GM23248 (cell line): ENCODE results near the gene ZNF821. TPM values are rescaled to one million over a fixed set of nuclear protein-coding genes. Genes with fewer than 3 reads are reported as not detected.
"Not testable (repeated sequence)": the region's sequence is repeated elsewhere in the genome, so short reads cannot be mapped to it uniquely, and the experiment has no call there.

Source experiments
- DNase-seq: peaks from one replicate; pipeline ENCODE4 v3.0.0-alpha.2; 2015
- H2AFZ ChIP-seq: fragments of 200-600 bp; sonication (generic); 2 replicates; pipeline ENCODE4 v1.6.1; 2016; ENCODE audit warnings: antibody characterized with exemption
- H3F3A ChIP-seq: fragments of 200-600 bp; sonication (generic); 2 replicates; pipeline ENCODE4 v1.6.1; 2016; ENCODE audit warnings: mild to moderate bottlenecking, antibody characterized with exemption, mixed run types; ENCODE audit not compliant: insufficient read depth
- H3K27ac ChIP-seq: fragments of 200-600 bp; sonication (generic); 2 replicates; pipeline ENCODE4 v1.5.1; 2016; ENCODE audit warnings: mild to moderate bottlenecking
- H3K27me3 ChIP-seq: fragments of 200-600 bp; sonication (generic); replicated peaks from 2 replicates; pipeline ENCODE4 v1.6.1; 2016; ENCODE audit warnings: mild to moderate bottlenecking; ENCODE audit not compliant: insufficient read depth
- H3K36me3 ChIP-seq: fragments of 200-600 bp; sonication (generic); 2 replicates; pipeline ENCODE4 v1.6.1; 2016; ENCODE audit warnings: low read depth, mild to moderate bottlenecking
- H3K4me1 ChIP-seq: fragments of 200-600 bp; sonication (generic); 2 replicates; pipeline ENCODE4 v1.6.1; 2016; ENCODE audit warnings: mild to moderate bottlenecking; ENCODE audit not compliant: insufficient read depth
- H3K4me2 ChIP-seq: fragments of 200-600 bp; sonication (generic); one replicate; pipeline ENCODE4 v1.6.1; 2016; ENCODE audit warnings: mild to moderate bottlenecking; ENCODE audit not compliant: unreplicated experiment
- H3K4me3 ChIP-seq: fragments of 200-600 bp; sonication (generic); 2 replicates; pipeline ENCODE4 v1.5.1; 2016; ENCODE audit warnings: mild to moderate bottlenecking
- H3K79me2 ChIP-seq: fragments of 200-600 bp; sonication (generic); 2 replicates; pipeline ENCODE4 v1.6.1; 2016; ENCODE audit warnings: mild to moderate bottlenecking; ENCODE audit not compliant: insufficient read depth
- H3K9ac ChIP-seq: fragments of 200-600 bp; sonication (generic); 2 replicates; pipeline ENCODE4 v1.6.1; 2016; ENCODE audit warnings: mild to moderate bottlenecking
- H3K9me2 ChIP-seq: fragments of 200-600 bp; sonication (generic); 2 replicates; pipeline ENCODE4 v1.6.1; 2016; ENCODE audit warnings: mixed run types, mild to moderate bottlenecking, moderate library complexity; ENCODE audit not compliant: insufficient read depth
- H3K9me3 ChIP-seq: fragments of 200-600 bp; sonication (generic); one replicate; pipeline ENCODE4 v1.6.1; 2017; ENCODE audit warnings: low read depth
- H4K20me1 ChIP-seq: fragments of 200-600 bp; sonication (generic); 2 replicates; pipeline ENCODE4 v1.6.0; 2016; ENCODE audit not compliant: insufficient read depth
- EZH2 ChIP-seq: fragments of 200-600 bp; sonication (generic); IDR thresholded peaks from 2 replicates; pipeline ENCODE4 v1.6.1; 2018; ENCODE audit warnings: antibody characterized with exemption, mild to moderate bottlenecking; ENCODE audit not compliant: insufficient read depth, poor library complexity, severe bottlenecking
- EZH2phosphoT487 ChIP-seq: fragments of 200-600 bp; sonication (generic); IDR thresholded peaks from 2 replicates; pipeline ENCODE4 v1.6.1; 2018; ENCODE audit warnings: antibody characterized with exemption, moderate library complexity, mild to moderate bottlenecking, low read depth; ENCODE audit not compliant: insufficient read depth
- WGBS, 2 experiments: methylation state at CpG; one replicate each; pipeline ENCODE4 v1.1.6; 2015 to 2017; ENCODE audit warnings: low lambda C conversion rate in 2 of 2, low coverage in 1 of 2; ENCODE audit errors: missing lambda C conversion rate in 2 of 2; 5-methylcytosine and 5-hydroxymethylcytosine counted together
- in situ Hi-C: fragments of 300-500 bp; cut with MboI; formaldehyde crosslinking; loops from 2 replicates; pipeline ENCODE4 v1.15.0; 2020
- polyA plus RNA-seq: library from polyadenylated mRNA; unstranded; fragments of >200 nt; fragmentation: Nextera tagmentation; extraction: Ambion mirVana; gene quantifications from 2 replicates; pipeline ENCODE4 v1.2.1, GENCODE V29; 2016
- total RNA-seq: library from RNA; depleted of rRNA; stranded (reverse); fragments of >200 nt; shearing (Covaris generic); gene quantifications from 2 replicates; pipeline ENCODE4 v1.2.3, GENCODE V29; 2014

Gene ZNF821
- total and polyA plus RNA-seq, 2 experiments from 2014 or later = 6.3 to 21.4 TPM

GRCh38 chr16:71912534-71913275, 28.7 kb upstream of the ZNF821 start:
- WGBS, 2 experiments = 96 to 97% methylated on average over 6 of the region's 6 CpGs
- Histone ChIP-seq H3K4me2 (no peak overlapping the region), H3K9me2 (no peaks in the 10 kb centered on the region), H4K20me1 (peaks cover 67% of the 10 kb centered on the region), H3K9me3 (no peaks in the 10 kb centered on the region), H3K27me3 (no peaks in the 10 kb centered on the region), H3F3A (peaks cover 10% of the 10 kb centered on the region), H3K4me1 (peaks cover 4% of the 10 kb centered on the region; the same call in 1 of the 2 replicates), H3K27ac (no peak overlapping the region), H3K9ac (no peak overlapping the region), H3K36me3 (peaks cover 23% of the 10 kb centered on the region), H3K79me2 (peaks cover 100% of the 10 kb centered on the region), H2AFZ (no peak overlapping the region), H3K4me3 (no peak overlapping the region)
- TF ChIP-seq EZH2phosphoT487 (no peak), EZH2 (no peak)
- DNase-seq = no peak
- in situ Hi-C loops = no loop called here

- Histone ChIP-seq H3K4me3 (no peak overlapping the region), H3K36me3 (peaks cover 7% of the 10 kb centered on the region), H3K9me2 (no peaks in the 10 kb centered on the region), H3F3A (peaks cover 4% of the 10 kb centered on the region; the same call in 1 of the 2 replicates), H3K79me2 (peaks cover 100% of the 10 kb centered on the region), H3K4me2 (no peak overlapping the region), H3K9ac (no peak overlapping the region), H3K27me3 (no peaks in the 10 kb centered on the region), H2AFZ (no peak overlapping the region), H3K27ac (no peak overlapping the region), H3K9me3 (no peaks in the 10 kb centered on the region), H4K20me1 (peaks cover 75% of the 10 kb centered on the region), H3K4me1 (no peaks in the 10 kb centered on the region)
- DNase-seq = no peak
- 97 to 99% methylated on average over 7 of the region's 7 CpGs for WGBS, 2 experiments
- TF ChIP-seq EZH2 (no peak), EZH2phosphoT487 (no peak)
- in situ Hi-C loops = no loop called here
Observed at GRCh38 chr16:71911121-71911520, 27.1 kb upstream of the ZNF821 start.

- H3K4me1 ChIP-seq, H3K27ac ChIP-seq, DNase-seq, H3K9ac ChIP-seq, H3K9me2 ChIP-seq, H2AFZ ChIP-seq, H3K27me3 ChIP-seq, H3F3A ChIP-seq, H3K4me3 ChIP-seq, in situ Hi-C loops, H3K4me2 ChIP-seq, H3K36me3 ChIP-seq, H3K9me3 ChIP-seq: not testable (repeated sequence)
- H4K20me1 ChIP-seq = peaks cover 77% of the 10 kb centered on the region
- peaks cover 100% of the 10 kb centered on the region for H3K79me2 ChIP-seq
- WGBS, 2 experiments = 49 to 56% methylated on average over 6 of the region's 6 CpGs
Observed at GRCh38 chr16:71905765-71906164, 21.8 kb upstream of the ZNF821 start.

- no peaks in the 10 kb centered on the region for H3K27me3 ChIP-seq
- no peak overlapping the region for H2AFZ ChIP-seq
- no peak overlapping the region for H3K4me3 ChIP-seq
- 0 out of 2 replicates have a peak, but pooled peaks cover 9% of the 10 kb centered on the region for H3K4me1 ChIP-seq
- WGBS, 2 experiments = 80 to 85% methylated on average over 9 of the region's 9 CpGs
- no peaks in the 10 kb centered on the region for H3K9me2 ChIP-seq
- H3F3A ChIP-seq = peaks cover 14% of the 10 kb centered on the region
- DNase-seq = no peak
- peaks cover 62% of the 10 kb centered on the region; the same call in 1 of the 2 replicates for H4K20me1 ChIP-seq
- in situ Hi-C loops = no loop called here
- peaks cover 100% of the 10 kb centered on the region for H3K79me2 ChIP-seq
- H3K36me3 ChIP-seq = no peaks in the 10 kb centered on the region
- H3K4me2 ChIP-seq = no peak overlapping the region
- no peak overlapping the region for H3K27ac ChIP-seq
- H3K9me3 ChIP-seq = no peaks in the 10 kb centered on the region
- no peak for TF ChIP-seq EZH2phosphoT487
- TF ChIP-seq EZH2 = no peak
- H3K9ac ChIP-seq = no peak overlapping the region
Observed at GRCh38 chr16:71904239-71904638, 20.3 kb upstream of the ZNF821 start.

- H3K36me3 ChIP-seq = no peaks in the 10 kb centered on the region
- no peak overlapping the region for H3K4me3 ChIP-seq
- H2AFZ ChIP-seq = no peak overlapping the region
- H3K9ac ChIP-seq = no peak overlapping the region
- no peaks in the 10 kb centered on the region for H3K9me2 ChIP-seq
- H3K27me3 ChIP-seq = no peaks in the 10 kb centered on the region
- peaks cover 55% of the 10 kb centered on the region; the same call in 1 of the 2 replicates for H4K20me1 ChIP-seq
- TF ChIP-seq EZH2phosphoT487 (no peak), EZH2 (no peak)
- H3K4me2 ChIP-seq = no peak overlapping the region
- in situ Hi-C loops = no loop called here
- no peak overlapping the region for H3K27ac ChIP-seq
- peaks cover 100% of the 10 kb centered on the region for H3K79me2 ChIP-seq
- 93 to 100% methylated on average over 2 of the region's 2 CpGs for WGBS, 2 experiments
- peaks cover 14% of the 10 kb centered on the region for H3F3A ChIP-seq
- H3K4me1 ChIP-seq = 0 out of 2 replicates have a peak, but pooled peaks cover 9% of the 10 kb centered on the region
- no peaks in the 10 kb centered on the region for H3K9me3 ChIP-seq
- DNase-seq = no peak
Observed at GRCh38 chr16:71903608-71904007, 19.6 kb upstream of the ZNF821 start.
